Right forelimb (tissue), 1 donor: ENCODE data around the gene SMCO4.
"Not testable (repeated sequence)": the region's sequence is repeated elsewhere in the genome, so short reads cannot be mapped to it uniquely, and the experiment has no call there.

Experiments
- DNase-seq: peaks from one replicate; pipeline ENCODE4 v3.0.0-alpha.2; 2018

The SMCO4 gene

DNA sequence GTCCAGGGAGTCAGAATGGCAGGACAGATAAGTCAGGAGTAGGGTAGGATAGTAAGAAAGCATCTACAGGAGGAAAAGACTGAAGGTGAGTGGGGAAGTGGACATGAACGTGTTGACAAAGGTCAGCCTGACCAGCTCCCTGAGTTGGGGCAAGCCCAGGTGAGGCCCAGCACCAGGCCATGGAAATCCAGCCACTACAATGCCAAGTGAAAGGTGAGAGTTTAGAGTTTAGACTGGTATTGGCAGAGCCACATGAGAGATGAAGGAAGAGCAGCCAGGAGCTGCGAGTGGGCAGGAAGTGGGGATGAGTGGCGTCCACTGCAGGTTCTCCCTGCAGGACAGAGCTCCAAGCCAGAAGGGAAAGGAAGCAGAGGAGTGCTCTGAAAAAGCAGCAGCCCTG, 16.5 kb upstream of the SMCO4 start:
- DNase-seq = no peak

DNA sequence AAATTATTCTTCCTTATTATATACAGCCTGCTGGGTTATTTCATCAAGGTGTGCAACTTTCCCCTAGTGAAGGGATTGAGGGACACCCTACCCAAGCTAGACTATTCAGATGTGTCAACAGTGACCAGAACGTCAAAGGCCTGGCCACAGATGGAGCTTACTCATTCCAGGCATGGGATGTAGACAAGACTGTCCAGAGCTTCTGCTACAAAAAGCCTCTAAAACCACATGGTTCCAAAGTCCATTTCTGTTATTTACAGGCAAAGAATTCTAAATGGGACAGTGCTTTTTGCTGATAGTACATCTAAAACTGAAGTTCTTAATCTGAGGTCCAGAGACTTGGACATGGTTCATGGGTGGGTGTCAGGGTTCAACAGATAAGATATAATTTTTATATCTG, 9.7 kb upstream of the SMCO4 start:
- DNase-seq = no peak

DNA sequence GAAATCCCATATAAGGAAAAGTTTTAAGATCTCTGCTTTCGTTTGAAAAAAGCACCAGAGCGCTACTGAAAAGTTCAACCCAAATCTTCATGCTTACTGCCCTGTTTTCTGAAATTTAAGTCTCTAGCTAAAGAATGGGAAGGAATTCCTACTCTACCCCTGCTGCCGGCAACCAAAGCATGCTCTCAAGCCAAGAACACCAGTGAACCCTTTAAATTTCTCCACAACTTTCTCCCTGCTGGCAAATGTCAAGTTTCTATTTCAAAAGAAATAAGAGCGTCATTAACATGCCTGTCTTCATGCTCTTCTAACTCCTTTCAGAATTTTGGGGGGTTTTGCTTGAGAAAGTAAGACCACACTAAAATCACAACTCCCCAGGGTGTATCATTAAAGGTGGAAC, 6.8 kb upstream of the SMCO4 start:
- DNase-seq = no peak

DNA sequence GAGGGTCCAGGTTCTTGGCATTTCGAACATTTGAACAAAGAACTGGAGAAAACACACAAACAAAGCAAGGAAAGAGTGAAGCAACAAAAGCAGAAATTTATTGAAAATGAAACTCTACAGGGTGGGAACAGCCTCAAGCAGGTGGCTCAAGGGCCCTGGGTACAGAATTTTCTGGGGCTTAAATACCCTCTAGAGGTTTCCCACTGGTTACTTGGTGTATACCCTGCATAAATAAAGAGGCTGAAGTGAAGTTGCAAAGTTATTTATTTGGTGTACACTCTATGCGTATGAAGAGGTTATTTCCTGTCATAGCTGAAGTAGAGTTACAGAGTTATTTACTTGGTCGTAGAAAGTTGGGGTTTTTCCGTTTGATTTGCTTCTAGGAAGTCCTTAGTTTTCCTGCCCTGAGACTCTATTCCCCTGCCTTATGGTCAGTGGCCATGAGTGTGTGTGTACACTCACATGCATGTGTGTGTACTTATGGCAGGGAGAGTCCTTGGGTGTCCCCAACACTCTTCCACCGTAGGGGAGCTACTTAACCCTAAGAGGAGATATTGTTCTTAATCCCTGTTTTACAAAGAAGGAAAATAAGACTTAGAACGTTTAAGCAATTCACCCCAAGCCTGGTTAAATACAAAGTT, 5.6 kb upstream of the SMCO4 start:
- DNase-seq = no peak

GRCh38 chr11:93547773-93548172, 4.6 kb upstream of the SMCO4 start:
- DNase-seq = no peak

DNA sequence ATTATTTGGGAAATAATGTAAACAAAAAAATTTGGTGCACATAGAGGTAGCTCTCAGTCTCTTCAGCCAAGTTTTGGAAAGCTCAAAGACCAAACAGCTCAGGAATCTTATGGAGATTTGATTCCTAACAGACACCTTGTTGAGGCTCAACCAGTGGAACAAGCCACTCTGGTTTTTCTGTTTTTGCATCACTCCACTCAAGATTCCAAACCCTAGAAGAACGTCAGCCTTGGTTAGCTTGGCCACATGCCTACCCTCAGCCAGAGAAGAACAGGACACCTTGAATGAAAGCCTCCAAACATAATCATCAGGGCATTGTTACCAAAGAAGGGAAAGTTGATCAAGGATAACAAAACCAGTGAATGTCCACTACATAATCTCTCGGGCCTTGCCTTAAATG, 3.8 kb upstream of the SMCO4 start:
- no peak for DNase-seq

DNA sequence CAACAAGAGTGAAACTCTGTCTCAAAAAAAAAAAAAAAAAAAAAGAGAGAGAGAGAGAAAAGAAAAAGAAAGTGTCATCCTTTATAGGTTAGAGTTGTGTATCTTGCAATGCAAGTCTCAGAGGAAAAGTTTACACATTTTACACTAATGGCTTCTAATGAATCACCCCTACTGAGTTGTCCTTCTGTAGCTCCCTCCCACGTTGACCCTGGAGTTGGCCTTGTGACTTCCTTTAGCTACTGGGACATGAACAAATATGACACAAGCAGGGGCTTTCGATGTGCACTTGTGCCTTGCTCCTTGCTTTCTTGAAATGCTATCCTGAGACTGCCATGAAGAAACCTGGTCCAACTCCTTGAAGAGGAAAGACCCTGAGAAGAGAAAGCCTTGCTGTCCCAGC, 2.4 kb upstream of the SMCO4 start:
- DNase-seq = no peak

- peak; percentile 70 for DNase-seq
Observed at GRCh38 chr11:93542811-93543229, 371 bp downstream of the SMCO4 start.

DNA sequence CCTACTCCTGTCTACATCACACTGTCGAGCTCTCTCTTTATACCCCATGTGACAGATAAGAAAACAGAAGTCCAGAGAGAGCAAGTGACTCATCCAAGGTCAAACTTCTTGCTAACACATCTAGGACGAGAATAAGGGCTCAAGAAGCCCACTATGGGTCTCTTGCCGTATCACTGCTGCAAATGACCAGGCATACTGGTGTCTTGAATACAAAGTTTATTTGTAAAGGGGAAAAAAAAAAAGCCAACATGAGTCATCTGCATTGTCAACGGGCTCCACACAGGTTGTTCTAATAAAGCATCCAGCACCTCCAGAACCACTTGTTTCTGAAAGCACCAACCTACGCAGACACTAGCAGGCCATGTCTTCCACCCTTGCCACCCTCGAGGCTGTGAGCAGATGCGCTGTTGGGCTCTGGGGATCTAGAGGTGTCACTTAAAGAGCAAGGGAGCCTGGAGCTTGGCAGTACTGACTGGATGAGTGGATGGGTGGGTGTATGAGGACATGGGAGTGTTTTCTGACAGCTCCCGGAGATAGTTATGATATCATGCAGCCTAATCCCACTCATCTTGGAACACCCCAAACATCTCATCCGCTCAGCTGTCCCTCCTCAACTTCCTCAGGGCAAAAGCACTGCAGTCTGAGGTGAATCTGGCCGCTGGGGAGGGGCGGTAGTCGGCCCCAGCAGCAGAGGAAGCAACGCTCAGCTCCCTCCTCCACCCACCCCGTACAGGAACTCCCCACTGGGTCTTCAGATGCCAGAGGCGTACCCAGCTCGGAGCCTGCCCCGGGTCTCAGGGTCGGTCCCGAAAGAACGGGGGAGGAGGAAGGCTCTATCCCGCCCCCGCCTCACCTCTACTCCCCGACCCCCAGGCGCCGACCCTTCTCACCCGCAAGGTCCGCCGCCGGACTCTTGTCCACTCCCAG, 1.0 kb downstream of the SMCO4 start:
- DNase-seq = peak; percentile 69

DNA sequence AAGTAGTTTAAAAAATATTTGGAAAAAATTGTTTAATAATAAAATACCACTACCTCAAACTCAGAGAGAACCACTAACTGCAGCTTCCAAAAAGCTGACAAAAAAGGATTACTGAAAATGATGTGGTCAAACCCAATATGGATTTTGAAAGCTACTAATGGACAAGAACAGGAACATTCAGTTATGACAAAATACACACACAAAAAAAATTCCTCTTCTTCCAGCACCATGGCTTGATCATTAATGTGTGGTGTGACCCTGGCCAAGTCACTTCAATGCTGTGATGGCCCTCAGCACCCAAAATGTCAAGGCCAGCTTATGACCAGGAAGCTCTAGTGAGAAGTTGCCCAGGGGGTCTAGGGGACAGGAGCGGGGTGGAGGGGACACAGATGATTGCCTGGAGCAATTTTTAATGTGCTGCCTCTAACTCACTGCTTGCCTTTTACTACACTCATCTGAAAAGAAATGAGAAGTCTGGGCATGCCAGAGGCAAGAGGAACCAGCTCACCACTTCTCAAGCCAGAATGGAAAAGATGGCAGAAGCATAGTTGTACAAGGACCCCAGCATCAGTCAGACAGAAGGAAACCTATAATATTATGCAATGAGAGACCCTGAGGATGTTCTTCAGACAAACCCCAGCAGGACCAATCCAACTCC, 2.2 kb downstream of the SMCO4 start:
- DNase-seq = no peak

- no peak for DNase-seq
Observed at GRCh38 chr11:93540337-93540736, 2.9 kb downstream of the SMCO4 start.

GRCh38 chr11:93537767-93538261, 5.4 kb downstream of the SMCO4 start:
- no peak for DNase-seq

- DNase-seq = no peak
Observed at GRCh38 chr11:93537049-93537448, 6.1 kb downstream of the SMCO4 start.

- no peak for DNase-seq
Observed at GRCh38 chr11:93536101-93536861, 6.9 kb downstream of the SMCO4 start.

DNA sequence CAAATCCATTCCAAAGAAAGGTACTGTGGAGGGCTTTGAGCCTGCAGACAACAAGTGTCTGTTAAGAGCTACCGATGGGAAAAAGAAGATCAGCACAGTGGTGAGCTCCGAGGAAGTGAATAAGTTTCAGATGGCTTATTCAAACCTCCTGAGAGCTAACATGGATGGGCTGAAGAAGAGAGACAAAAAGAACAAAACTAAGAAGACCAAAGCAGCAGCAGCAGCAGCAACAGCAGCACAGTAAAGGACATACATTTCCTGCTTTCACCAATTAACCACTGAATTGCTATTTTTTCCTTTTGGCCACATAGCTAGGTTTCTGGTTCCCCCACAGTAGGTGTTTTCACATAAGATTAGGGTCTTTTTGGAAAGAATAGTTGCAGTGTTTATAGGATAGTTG, 7.6 kb downstream of the SMCO4 start:
- DNase-seq = not testable (repeated sequence)

DNA sequence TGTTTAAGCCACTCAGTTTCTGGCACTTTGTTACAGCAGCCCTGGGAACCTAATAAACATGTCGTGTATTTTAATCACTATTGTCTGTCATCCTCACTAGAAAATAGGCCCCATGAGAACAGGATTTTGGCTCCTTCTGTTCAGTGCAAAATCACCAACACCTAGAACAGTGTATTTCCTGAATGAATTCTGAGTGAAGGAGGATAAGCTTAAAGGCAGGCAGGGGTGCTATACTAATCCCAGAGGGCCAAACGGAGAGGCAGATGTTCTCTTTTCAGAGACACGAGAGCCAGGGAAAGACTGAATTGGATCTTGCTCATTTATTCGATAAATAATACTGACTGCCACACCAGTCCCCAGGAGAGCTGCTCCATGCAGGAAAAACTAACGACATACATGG, 10.4 kb downstream of the SMCO4 start:
- no peak for DNase-seq

DNA sequence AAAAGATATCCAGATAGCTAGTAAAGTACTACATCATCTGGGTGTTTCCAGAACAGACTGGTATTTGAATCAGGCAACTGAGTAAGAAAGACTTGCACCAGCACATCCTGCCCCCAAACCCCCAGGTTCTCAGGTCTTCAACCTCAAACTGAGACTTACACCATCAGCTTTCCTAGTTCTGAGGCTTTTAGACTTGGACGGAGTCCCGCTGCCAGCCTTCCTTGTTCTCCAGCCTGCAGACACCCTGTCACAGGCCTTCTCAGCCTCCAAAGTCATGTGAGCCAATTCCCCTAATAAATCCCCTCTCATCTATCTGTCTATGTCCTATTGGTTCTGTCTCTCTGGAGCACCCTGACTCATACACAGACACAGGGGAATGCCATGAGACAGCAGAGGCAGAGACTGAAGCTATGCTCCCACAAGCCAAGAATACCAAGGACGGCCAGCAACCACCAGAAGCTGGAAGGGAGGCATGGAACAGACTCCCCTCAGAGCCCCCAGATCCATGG, 10.9 kb downstream of the SMCO4 start:
- DNase-seq = no peak

DNA sequence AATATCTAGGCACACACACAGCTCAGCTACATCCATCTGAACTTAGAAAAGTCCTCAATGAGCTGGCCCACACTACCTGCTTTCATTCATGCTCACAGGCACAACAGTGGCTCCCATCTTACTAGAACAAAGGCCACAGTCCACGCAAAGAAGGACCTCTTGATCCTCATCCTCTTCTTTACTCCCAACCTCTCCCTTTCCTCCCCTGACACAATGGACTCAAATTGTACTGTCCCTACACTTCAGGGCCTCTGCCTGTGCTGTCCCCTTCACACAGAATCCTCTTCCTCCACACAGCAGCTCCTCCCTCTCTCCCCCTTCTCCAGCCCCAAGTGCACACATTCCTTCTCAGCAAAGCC, 12.7 kb downstream of the SMCO4 start:
- DNase-seq = no peak

- DNase-seq = no peak
Observed at GRCh38 chr11:93529707-93530467, 13.3 kb downstream of the SMCO4 start.

- DNase-seq = no peak
Observed at GRCh38 chr11:93528757-93529645, 14.2 kb downstream of the SMCO4 start.

- peak; percentile 61 for DNase-seq
Observed at GRCh38 chr11:93528252-93528651, 14.9 kb downstream of the SMCO4 start.
